Measurements from ENCODE around the gene C1orf226. TPM values are rescaled to one million over a fixed set of nuclear protein-coding genes. Genes with fewer than 3 reads are reported as not detected.

C1orf226 gene
- total and polyA plus RNA-seq, 9 of the 15 experiments (the other 6 are each of a cell fraction or from before 2014, with no cell fraction given), result 0.10 to 1.4 (median 0.47) TPM

GRCh38 chr1:162389021-162389818, 7.7 kb downstream of the C1orf226 start:
- ATAC-seq, result peak; percentile 1
- Histone ChIP-seq H3K4me2 (ENCODE audit: insufficient read depth, low read length) (peak overlapping the region; percentile 48), H3K27ac (ENCODE audit: extremely low read depth, low read depth, low read length) (peak overlapping the region; percentile 55), H3K36me3 (ENCODE audit: control insufficient read depth, insufficient read depth, low read length) (no peaks in the 10 kb centered on the region; the same call in 2 of the 3 replicates), H3K79me2 (ENCODE audit: control insufficient read depth, insufficient read depth, low read length) (peaks cover 12% of the 10 kb centered on the region; the same call in 2 of the 3 replicates), H3K9ac (ENCODE audit: insufficient read depth in 1 of 2, low read depth in 2 of 2, low read length in 2 of 2) (peak overlapping the region; percentile 26 to 46; a peak in 3 of 4 replicates), H3K9me1 (ENCODE audit: control insufficient read depth, insufficient read depth, low read length) (peaks cover 7% of the 10 kb centered on the region), H3K27me3 (ENCODE audit: control insufficient read depth in 2 of 2, insufficient read depth in 2 of 2, low read length in 2 of 2) (no peaks in the 10 kb centered on the region), H2AFZ (ENCODE audit: low read depth, low read length) (peak overlapping the region; percentile 52), H3K9me3 (replicated peaks; ENCODE audit: control insufficient read depth, insufficient read depth, low read depth, low read length) (no peaks in the 10 kb centered on the region), H3K4me1 (replicated peaks in 1 of 2; ENCODE audit: control insufficient read depth in 2 of 2, insufficient read depth in 2 of 2, low read length in 2 of 2) (peaks cover 62 to 76% of the 10 kb centered on the region in 2 experiments), H4K20me1 (replicated peaks; ENCODE audit: control insufficient read depth, insufficient read depth, low read length) (no peaks in the 10 kb centered on the region), H3K4me3 (no peak overlapping the region)
- 42% methylated on average over 11 of the region's 11 CpGs for WGBS (ENCODE audit: insufficient coverage, low coverage, missing lambda C conversion rate)
- FAIRE-seq, result no peak
- intact Hi-C loops (cut with micrococcal nuclease) (no loop called here), in situ Hi-C loops (cut with MboI) (no loop called here)
- no TSS peak for BruUV-seq (replicated peaks)
- ChIA-PET CTCF (ENCODE audit: low intra/inter-chr PET ratio) (no interaction called here), POLR2A (interaction anchor here (0.8 to 2.8 kb wide), 4 partner anchors 9 to 90 kb away, joined by 3 to 17 read pairs (median 6); no protein-coding TSS in a partner anchor)
- DNase-seq (ENCODE audit: extremely low read depth in 1 of 4, low spot score in 3 of 4), result peak in 2 of 4 experiments; percentile 41 to 59
- TF ChIP-seq KLF6 (CRISPR knock-in tag; IDR thresholded peaks at IDR 0.05; ENCODE audit: borderline replicate concordance), result no peak
- no peak for TF ChIP-seq GATAD2A (IDR thresholded peaks at IDR 0.05)
- TF ChIP-seq CTBP1 (IDR thresholded peaks at IDR 0.05; ENCODE audit: borderline replicate concordance), result peak; percentile 38; the same call in 1 of the 2 replicates
- TF ChIP-seq TFAP4 (CRISPR knock-in tag; IDR thresholded peaks at IDR 0.05; ENCODE audit: borderline replicate concordance), result 0 out of 2 replicates have a peak, but pooled peaks have one; percentile 39
- TF ChIP-seq MEIS2 (IDR thresholded peaks at IDR 0.05; ENCODE audit: partially characterized antibody), result peak; percentile 66
- TF ChIP-seq PBX2 (CRISPR knock-in tag; IDR thresholded peaks at IDR 0.05; ENCODE audit: low read depth), result no peak
- TF ChIP-seq PBX2 (tag; conservative IDR thresholded peaks at IDR 0.05; ENCODE audit: low read depth), result peak; percentile 50; the same call in 1 of the 2 replicates
- no peak for TF ChIP-seq HNRNPL (IDR thresholded peaks at IDR 0.05; ENCODE audit: low read depth, low read length)
- TF ChIP-seq ZNF75A (CRISPR knock-in tag; IDR thresholded peaks at IDR 0.05), result no peak
- TF ChIP-seq TAF15 (IDR thresholded peaks at IDR 0.05; ENCODE audit: low read depth, low read length), result no peak
- TF ChIP-seq ZBTB17 (CRISPR knock-in tag; IDR thresholded peaks at IDR 0.05), result no peak
- TF ChIP-seq ZHX1 (conservative IDR thresholded peaks at IDR 0.05; ENCODE audit: low read length), result no peak
- no peak for TF ChIP-seq TAF1 (IDR thresholded peaks at IDR 0.05; ENCODE audit: control insufficient read depth, extremely low read depth, insufficient read depth, low read length, severe bottlenecking)
- TF ChIP-seq SPI1 (IDR thresholded peaks at IDR 0.05; ENCODE audit: borderline replicate concordance, low read depth, low read length), result 0 out of 2 replicates have a peak, but pooled peaks have one; percentile 9
- no peak for TF ChIP-seq ZNF57 (CRISPR knock-in tag; IDR thresholded peaks at IDR 0.05)
